Erythroblast (primary cell): ENCODE data around the gene SMIM41.

Experiments used
- DNase-seq, 2 experiments: peaks; one replicate each; lab custom pipeline; 2025; lab: John Stamatoyannopoulos, UW
- GATA1 ChIP-seq: IDR thresholded peaks from 2 replicates; pipeline ENCODE4 v1.6.1; 2011; ENCODE audit warnings: low read depth, mild to moderate bottlenecking, control low read depth, low read length, moderate library complexity
- POLR2A ChIP-seq: IDR thresholded peaks from 2 replicates; pipeline ENCODE4 v1.6.1; 2011; ENCODE audit warnings: mild to moderate bottlenecking, low read length

Gene SMIM41

DNA sequence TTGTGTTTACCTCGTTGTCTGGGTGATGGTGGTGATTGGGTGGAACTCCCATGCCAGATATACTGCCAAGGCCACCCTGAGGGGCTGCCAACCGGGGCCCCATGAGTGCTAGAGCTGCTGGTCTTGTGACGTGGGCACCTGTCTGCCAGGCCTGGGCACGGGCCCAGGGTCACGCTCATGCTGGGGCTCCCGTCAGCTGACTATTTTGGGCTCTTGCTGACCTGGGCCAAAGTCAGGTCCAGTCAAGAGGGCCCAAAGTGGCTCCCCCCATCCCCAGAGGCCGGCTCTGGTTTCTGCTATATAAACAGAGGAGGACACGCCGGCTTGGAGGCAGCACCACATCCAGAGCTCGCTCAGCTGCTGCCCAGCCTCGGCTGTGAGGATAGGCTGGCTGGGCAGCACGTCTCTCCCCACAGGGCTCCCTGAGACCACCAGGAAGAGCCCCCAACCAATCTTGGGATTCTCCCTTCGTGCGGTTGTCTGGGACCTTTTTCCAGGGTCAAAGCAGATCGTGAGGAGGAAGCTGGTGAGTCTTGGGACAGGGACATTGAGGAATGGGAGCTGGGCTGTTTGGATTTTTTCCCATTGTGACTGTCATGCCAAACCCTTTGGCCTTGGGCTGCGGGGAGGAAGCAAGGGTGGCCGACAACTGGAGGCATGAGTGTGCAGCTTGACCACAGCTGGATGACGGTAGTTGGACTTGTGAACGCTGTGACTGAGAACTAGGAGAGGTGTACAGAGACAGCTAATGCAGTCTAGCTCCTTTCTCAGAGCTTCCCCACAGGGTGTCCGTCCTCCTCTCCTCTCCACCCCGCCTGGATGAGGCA is 35.9 kb upstream of the SMIM41 start:
- TF ChIP-seq POLR2A (no peak), GATA1 (no peak)

GRCh38 chr12:52044292-52044983 is 35.1 kb upstream of the SMIM41 start:
- TF ChIP-seq GATA1 (no peak), POLR2A (no peak)
- DNase-seq: no peak

More for the DNA sequence above, 35.9 kb upstream of the SMIM41 start:
- DNase-seq: no peak

DNA sequence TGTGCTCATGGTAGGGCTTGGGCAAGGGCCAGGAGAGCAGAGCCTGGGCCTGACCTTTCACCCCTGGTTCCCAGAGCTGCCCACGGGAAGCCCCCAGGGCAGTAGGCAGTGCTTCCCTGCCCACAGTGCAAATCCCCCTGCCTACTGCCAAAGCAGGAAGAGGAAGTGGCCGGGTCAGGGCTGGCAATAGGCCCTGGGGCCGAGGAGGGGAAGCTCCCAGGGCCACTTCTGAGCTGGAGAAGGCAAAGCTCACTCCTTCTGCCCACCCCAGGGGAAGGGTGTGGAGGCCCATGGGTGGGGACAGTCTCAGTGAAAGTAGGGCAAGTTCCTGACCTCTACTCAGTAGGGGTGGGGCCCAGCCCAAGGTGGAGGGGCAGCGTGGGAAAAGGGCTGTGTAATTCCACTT is 33.7 kb upstream of the SMIM41 start:
- TF ChIP-seq GATA1: no peak
- no peak for TF ChIP-seq POLR2A
- peak in 1 of 2 experiments; percentile 19 for DNase-seq

DNA sequence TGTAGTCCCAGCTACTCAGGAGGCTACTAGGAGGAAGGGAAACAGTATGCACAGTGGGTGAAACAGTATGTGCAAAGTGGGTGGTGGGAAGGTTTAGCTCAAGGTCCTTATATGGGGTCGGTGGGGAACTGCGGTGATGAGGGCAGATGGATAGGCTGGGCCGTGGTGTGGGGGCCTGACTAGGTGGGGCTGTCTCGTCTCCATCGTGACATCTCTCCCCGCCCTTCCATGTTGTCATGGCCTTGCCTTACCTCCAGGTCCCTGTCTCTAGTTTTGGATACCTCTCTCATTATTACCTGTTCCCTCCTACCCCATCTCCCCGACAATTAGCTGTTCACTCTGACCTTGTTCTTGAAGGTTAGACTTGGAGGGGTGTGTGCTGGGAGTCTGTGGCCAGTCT is 32.6 kb upstream of the SMIM41 start:
- no peak for DNase-seq
- TF ChIP-seq POLR2A: no peak
- TF ChIP-seq GATA1: no peak

DNA sequence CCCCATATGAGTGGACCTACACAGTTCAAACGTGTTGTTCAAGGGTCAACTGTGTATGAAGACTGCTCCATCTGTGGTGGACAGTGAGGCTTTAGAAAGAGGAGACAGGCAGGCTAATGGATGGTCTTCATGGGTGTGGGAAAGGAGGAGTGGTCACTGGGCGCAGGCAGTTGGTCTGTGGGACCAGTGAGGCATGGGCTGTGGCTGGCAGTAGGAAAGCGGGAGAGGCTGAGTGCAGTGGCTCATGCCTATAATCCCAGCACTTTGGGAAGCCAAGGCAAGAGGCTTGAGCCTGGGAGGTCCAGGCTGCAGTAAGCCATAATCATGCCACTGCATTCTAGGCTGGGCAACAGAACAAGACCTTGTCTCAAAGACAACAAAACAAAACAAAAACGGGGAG is 30.2 kb upstream of the SMIM41 start:
- TF ChIP-seq GATA1: no peak
- TF ChIP-seq POLR2A: no peak
- DNase-seq: no peak

DNA sequence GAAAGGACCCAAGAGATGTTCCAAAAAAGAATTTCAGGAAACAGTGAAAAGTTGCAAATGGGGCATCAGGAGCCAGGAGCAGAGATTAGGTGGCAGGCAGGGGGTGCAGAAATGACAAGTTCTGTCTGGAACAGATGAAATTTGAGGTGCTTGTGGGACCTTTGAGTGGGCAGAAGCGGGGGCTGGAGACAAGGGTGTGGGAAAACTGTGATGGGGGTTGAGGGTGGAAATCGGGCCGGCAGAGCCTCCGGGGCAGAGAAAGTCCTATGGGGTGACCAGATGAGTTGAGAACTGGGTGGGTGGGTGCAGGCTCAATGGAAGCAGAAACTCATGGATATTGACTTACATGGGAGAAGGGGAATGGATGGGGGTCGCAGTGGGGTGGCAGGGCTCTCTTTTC is 29.8 kb upstream of the SMIM41 start:
- DNase-seq: no peak
- no peak for TF ChIP-seq POLR2A
- no peak for TF ChIP-seq GATA1

- peak; percentile 19 for TF ChIP-seq POLR2A
- no peak for TF ChIP-seq GATA1
- DNase-seq: no peak
Measured at GRCh38 chr12:52050116-52050757, 29.3 kb upstream of the SMIM41 start.

DNA sequence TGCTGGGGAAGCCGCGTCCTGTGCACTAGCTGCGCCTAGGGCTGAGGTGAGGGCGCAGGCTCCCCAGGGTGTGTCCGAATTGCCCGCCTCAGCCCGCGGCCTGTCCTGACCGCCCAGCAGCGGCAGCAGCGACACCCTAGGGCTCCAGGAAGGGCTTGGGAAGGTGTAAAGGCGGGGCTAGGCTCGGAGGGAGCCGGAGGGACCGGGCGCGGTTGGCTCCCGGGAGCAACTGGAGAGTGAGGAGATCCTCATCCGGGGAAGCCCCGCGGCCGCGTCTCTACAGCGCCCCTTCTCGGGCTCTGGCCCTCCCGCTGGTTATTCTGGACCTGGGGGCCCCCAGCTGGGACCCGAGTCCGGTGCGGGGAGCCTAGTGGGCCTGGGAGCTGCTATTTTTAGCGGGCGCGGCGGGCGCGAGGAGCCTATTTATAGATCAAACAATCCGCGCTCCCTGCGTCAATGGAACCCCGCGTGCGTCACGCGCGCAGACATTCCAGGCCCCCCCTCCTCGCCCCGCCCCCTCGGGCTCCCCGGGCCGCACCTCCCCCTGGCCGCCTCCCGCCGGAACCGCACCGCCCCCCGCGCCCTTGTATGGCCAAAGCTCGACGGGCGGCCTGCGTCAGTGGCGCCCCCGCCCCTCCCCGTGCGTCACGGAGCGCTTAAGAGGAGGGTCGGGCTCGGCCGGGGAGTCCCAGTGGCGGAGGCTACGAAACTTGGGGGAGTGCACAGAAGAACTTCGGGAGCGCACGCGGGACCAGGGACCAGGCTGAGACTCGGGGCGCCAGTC is 28.6 kb upstream of the SMIM41 start, which contains the start of gene NR4A1:
Gene NR4A1 (plus strand): TSS at position 685 of the 784 bp plus-strand sequence. CDS start 2,887 bp downstream, outside the sequence.
- DNase-seq: peak; percentile 89 to 90
- TF ChIP-seq POLR2A (no peak), GATA1 (no peak)

GRCh38 chr12:52052468-52053186 is 26.9 kb upstream of the SMIM41 start:
- no peak for DNase-seq

DNA sequence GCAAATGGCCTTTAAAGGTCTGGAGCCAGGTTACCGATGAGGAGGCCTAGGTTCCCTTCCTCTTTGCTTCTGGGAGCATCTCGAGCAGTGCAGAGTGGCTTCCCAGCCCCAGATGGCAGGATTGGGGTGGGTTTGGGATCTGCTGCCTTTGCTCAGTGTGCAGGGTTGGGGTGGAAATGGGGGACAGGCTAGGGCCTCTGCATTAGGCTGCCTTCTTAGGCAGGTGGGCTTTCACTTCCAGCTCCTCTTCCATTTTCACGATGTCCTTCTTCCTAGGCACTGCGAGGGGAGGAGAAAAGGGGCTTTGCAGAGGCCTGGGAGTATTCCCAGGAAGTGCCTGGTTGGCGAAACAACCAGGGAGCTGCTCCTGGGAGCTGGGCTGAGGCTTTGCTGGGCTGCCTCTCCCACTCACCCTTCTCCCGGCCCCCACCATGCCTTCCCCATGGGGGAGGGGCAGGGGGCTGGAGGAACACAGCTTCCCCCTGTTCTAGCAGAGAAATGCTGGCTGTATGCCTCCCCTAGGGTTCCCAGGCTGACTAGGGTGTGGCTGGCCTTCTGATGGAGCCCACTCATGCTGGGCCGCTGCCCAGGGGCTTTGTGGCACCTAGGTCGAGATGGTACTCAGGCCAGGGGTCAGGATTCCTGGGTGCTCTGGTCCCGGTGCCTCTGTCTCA is 25.8 kb upstream of the SMIM41 start:
- no peak for DNase-seq
- no peak for TF ChIP-seq POLR2A
- no peak for TF ChIP-seq GATA1

More at GRCh38 chr12:52052468-52053186, 26.9 kb upstream of the SMIM41 start:
- TF ChIP-seq GATA1 (no peak), POLR2A (peak; percentile 3)

DNA sequence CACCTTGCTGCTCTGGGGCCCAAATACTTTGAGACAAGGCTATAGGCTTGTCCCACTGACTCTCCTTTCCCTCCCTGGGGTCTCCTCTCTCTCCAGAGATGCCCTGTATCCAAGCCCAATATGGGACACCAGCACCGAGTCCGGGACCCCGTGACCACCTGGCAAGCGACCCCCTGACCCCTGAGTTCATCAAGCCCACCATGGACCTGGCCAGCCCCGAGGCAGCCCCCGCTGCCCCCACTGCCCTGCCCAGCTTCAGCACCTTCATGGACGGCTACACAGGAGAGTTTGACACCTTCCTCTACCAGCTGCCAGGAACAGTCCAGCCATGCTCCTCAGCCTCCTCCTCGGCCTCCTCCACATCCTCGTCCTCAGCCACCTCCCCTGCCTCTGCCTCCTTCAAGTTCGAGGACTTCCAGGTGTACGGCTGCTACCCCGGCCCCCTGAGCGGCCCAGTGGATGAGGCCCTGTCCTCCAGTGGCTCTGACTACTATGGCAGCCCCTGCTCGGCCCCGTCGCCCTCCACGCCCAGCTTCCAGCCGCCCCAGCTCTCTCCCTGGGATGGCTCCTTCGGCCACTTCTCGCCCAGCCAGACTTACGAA is 25.2 kb upstream of the SMIM41 start:
- no peak for DNase-seq
- TF ChIP-seq GATA1 (no peak), POLR2A (peak; percentile 10)
